8988T (cell line): ENCODE results near the gene STK4.

Experiments
- DNase-seq: peaks from one replicate; pipeline ENCODE4 v3.0.0; 2011

STK4 gene

DNA sequence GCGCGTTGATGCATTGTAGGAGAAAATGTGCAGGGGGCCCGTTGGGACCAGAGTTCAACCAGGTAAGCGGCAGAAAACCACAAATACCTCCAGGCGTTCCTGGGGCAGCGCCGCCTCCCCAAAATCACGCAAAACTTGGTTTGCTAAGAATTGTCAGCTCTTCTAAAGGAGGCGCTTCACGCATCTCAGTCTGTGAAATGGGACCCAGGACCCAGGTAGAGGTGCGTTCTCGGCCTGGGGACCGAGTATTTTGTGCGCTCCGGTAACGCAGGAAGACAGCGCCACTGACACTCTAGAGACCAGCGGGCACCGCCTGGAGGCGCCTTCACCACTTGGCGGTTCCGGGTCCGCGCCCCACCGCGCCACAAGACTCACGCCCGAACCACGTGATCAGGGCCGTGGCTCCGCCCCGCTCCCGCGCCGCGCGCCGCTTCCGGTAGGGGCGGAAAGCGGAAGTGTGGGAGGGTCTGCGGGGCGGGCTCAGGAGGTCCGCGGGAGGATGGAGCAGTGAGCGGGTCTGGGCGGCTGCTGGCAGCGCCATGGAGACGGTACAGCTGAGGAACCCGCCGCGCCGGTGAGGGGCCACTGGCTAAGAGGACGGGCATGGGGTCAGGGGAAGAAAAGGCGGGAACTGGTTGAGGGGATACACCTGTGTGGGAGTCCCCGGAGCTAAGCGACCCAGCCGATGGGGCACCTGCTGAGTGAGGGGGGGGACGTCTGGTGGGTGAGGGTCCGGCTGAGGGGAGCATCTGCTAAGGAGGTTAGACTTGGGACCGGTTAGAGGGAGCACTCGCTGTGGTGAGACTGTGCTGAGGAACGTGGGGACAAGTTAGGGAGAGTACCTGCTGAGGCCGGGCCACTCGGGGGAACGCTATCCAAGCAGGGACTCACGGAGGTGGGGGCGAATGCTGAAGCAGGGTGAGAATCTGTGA is at the start of gene STK4:
STK4 (plus strand) TSS at position 483 of the 932 bp plus-strand sequence; CDS start at position 540, 57 bp downstream.
- peak; percentile 81 for DNase-seq

DNA sequence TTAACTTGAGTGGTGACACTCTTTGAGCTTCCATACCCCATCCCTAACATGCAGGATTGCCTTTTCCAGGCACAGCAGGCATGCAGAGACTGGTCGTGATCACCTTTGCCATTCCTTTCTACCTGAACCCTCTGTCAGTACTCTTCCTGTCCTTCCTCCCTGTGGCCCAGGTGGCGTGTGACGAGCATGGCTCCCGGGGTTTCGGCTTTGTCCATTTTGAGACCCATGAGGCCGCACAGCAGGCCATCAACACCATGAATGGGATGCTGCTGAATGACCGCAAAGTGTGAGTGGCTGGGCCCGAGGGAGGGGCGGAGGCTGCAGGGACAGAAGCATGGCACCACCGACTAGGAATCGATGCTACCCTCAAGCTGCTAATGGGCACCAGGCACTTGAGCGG is 49.7 kb upstream of the STK4 start:
- DNase-seq = no peak

DNA sequence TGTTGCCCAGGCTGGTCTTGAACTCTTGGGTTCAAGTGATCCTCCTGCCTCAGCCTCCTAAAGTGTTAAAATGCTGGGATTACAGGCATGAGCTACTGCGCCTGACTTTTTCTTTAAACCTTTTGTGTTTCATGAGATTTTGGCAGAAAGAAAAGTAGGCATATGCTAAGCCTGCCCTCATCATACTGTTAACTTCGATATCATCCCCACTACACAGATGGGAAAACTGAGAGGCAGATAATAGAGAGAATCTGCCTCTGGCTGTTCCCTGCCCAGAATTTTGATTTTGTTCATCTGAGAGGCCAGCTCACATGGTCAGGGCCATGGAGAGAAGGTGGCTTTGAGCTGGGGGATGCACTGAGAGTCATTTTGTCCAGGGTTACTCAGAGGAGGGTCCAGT is 48.9 kb upstream of the STK4 start:
- DNase-seq = no peak

DNA sequence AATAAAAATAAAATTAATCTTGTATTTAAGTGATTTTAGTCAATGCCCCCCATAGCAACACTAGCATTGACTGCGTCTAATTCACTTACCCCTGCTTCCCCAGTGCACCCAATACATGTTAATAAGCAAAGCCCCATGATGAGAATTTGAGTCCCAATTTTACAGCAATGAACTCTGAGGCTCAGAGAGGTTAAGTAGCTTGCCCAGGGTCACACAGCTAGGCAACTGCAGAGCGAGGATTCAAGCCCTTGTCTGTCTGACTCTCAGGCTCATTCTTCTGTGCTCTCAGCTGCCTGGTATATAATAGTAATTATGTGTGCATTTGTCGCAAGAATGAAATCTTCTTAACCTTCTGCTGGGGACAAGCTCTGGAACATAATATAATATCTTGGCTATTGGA is 48.0 kb upstream of the STK4 start:
- DNase-seq = no peak

DNA sequence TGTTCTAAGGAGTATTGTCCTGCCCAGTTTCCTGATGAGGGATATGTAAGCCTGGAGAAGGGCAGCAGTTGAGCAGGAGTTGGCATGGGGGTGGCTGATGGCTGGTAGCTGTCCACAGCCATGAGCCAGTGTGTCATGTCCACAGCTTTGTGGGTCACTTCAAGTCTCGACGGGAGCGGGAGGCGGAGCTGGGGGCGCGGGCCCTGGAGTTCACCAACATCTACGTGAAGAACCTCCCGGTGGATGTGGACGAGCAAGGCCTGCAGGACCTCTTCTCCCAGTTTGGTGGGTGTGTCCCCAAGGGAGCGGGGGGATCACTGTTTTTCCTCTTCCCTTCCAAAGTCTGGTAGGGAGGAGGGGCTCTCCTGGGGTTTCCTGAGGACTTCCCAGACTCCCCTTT is 47.6 kb upstream of the STK4 start:
- no peak for DNase-seq

DNA sequence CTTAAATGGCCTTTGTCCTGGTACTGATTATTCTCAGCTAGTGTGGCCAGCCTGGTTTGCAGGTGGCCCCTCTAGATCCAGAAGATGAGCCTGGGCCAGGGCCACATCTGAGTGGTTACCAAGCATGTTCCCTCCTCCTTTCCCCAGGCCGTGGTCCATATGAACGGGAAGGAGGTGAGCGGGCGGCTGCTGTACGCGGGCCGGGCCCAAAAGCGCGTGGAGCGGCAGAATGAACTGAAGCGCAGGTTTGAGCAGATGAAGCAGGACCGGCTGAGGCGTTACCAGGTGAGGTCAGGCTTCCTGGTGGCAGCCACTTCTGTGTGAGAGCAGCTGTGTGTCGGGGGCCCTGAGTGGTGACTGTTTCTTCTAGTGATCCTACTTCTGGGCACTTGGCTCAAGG is 44.9 kb upstream of the STK4 start:
- DNase-seq = no peak

DNA sequence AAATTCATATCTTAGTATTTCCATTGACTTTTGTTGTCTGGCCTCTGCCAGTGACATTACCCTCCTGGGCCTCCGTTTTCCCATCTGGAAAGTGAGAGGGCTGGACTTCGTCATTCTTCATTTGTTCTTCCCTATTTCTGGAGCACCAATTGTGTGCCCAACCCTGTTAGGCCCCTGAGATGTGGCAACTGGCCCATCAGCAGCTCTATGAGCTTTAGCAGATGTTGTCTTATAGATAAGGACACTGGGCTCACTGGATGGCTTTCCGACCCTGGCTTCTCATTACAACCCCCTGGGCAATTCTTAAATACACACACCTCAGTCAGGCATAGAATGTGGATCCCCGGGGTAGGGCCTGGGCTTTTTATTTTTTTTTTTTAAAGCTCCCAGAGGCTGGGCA is 41.8 kb upstream of the STK4 start:
- no peak for DNase-seq

DNA sequence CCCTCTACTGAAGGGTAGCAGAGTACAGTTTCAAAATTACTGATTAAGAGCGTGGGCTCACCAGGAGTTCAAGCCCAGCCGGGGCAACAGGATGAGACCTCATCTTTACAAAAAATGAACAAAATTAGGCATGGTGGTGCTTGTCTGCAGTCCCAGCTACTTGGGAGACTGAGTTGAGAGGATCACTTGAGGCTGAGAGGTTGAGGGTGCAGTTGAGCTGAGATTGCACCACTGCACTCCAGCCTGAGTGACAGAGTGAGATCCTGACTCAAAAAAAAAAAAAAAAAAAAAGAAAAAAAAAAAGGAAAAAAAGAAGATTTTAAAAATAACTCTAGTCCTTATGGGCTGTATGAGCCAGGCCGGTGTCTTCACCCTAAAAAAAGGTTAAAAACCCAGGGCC is 37.7 kb upstream of the STK4 start:
- DNase-seq = no peak

DNA sequence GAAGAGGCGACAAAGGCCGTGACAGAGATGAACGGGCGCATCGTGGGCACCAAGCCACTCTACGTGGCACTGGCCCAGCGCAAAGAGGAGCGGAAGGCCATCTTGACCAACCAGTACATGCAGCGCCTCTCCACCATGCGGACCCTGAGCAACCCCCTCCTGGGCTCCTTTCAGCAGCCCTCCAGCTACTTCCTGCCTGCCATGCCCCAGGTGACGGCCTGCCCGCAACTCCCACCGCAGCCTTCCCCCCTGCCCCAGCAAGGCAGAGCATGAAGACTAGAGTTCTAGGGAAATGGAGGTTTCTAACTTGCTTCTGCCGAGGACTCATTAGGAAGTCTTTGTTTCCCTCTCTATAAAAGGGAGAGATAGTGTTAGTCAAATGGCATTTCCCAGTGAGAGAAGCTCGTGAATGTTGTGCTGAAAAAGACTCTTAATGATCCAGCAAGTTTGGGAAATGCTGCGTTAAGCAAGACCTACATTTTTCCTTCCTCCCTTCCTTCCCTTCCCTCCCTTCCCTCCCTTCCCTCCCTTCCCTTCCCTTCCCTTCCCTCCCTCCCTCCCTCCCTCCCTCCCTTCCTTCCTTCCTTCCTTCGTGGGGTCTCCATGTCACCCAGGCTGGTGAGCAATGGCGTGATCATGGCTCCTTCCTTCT is 35.7 kb upstream of the STK4 start:
- no peak for DNase-seq

DNA sequence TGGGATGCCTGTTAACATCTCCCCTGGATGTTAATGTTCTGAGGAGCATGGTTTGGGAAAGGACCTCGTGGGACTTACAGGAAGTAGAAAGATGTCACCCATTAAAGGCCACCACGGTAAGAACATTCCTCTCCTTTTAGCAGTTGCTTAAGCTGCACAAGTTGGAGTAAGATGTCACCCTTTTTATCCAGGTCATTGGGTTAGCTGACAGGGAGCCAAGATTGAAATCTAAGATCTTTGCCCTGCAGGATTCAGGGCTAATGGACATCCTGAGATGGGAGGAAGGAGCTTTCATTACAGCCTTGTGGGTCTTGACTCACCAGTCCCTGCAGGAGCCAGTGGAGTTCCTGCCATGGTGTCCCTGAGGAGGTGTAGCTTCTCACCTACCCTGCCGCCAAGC is 34.4 kb upstream of the STK4 start:
- no peak for DNase-seq

DNA sequence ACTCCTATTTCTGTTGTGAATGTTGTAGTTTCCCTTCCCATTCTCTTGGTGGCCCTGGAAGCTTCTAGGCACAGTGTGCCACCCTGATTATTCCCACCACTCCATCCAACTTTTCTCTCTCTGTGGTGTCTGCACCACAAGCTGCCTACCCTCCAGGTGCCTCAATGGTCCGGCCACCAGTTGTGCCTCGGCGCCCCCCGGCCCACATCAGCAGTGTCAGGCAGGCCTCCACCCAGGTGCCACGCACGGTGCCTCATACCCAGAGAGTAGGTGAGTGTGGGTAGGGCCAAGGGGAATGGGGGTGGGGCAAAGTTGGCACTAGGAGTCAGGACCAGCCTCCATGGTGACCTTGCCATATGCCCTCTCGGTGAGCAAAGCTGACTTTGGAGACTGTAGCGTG is 33.4 kb upstream of the STK4 start:
- no peak for DNase-seq

DNA sequence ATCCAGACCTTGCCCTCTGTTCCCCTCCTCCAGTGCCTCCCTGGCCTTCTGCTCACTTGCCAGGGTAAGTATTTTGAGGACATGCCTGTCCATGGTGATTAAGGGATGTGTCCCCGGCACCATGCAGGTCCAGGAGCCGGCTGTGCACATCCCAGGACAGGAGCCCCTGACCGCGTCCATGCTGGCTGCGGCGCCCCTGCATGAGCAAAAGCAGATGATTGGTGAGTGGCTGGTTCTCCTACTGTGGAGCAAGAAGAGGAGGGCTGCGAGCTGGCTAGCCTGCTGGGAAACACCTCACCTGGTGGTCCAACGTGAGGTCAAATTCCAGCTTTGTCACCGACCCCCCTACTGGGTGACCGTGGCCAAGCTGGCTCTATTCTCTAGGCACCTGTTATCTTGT is 29.8 kb upstream of the STK4 start:
- DNase-seq = no peak

DNA sequence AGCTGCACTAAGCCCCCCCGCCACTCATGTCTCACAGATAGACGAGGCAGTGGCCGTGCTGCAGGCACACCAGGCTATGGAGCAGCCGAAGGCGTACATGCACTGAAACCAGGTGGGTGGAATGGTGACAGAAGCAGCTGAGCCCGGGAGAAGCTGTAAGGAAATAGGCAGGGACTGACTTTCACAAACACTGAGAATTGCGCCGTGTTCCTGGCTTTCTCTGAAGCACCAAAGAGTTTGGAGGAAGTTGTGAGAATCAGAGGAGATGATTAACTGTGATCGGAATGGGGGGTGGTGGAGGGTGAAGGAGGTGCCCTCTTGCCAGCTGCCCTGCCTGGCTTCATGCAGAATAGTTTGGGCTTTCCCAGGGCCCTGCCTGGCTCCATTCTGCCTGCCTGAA is 27.7 kb upstream of the STK4 start:
- no peak for DNase-seq

DNA sequence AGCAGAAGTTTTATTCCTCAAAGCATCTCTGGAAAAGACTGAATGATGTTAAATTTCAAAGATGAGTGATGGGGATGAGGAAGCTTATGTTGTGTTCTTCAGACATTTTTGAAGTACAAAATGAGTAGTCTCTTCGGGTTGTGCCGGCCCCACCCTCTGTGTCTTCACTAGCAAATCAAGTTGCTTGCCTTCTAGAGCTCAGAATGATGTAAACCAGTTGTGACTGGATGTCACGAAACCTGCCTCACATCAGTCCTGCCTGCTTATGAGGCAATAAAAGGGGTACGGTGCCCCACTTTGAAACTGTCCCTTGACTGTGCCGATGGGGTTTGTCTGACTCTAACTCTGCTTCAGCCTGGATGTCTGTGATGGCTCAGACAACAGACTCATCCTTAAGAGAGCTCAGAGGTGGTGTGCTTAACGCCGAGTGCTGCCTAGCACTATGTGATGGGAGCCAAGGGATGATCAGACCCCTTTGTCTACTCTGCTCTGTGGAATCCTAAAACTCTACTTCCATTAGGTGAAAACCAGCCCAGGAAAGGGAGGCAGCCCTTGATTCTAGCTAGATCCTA is 25.1 kb upstream of the STK4 start:
- no peak for DNase-seq

DNA sequence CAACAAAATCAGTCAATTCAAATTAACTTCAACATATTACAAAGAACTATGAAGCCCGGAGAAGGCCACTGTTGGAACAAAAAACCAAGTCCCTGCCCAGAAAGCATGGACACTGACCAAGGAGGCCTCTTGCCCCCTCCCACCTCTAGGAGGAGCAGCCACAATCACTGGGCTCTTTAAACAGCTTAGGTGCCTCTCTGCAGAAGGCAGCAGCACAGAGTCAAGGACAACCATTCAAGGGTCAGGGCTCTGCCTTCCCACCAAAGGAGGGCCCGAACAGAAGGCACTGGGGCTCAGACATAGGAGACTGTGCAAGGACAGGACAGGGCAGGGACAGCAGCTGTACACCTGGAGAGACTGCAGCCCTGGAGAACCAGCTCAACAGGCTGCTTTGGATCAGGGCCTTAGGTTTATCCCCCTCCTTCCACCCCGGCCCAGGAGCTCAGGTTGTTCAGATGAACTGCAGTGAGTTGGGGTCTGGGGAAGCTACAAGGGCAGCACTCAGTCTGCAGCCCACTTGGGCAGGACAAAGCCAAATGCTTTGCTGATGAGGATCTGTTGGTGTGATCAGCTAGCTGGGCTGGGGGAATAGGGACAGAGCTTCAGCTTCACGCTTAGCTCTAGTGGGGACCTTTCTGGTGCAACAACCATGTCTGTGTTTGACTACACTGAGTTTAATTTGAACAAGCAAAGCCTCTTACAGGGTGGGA is 23.9 kb upstream of the STK4 start:
- DNase-seq = no peak

DNA sequence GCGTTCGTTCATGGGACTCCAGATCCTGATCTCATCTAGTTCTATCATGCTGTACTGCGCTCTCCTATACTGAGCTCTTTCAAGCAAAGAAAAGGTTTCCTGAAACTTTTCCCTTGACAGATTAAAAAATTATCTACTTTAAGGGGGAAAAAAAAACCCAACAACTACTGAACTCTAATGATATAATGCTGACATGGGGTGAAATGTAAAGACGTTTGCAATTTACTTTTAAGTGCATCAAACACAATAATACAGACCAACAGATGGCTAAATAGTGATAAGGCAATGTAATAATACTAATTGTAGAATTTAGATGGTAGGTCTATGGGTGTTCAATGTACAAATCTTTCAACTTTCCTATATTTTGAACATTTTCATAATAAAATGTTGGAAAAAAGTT is 22.5 kb upstream of the STK4 start:
- DNase-seq = no peak

DNA sequence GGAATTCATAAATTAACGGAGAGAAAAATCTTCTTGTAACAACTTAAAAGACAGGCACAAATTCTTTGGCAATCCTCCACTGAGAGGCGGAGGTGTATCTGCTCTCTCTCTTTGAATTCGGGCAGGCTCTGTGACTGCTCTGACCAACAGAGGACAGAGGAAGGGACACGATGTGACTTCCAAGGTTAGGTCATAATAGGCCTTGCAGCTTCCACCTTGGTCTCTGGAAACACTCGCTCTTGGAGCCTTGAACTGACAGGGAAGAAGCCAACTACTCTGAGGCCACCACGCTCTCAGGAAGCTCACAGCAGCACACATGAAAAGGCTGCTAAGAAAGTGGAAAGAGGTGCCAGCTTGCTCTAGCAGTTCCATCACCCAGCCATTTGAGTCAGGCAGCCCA is 21.1 kb upstream of the STK4 start:
- DNase-seq = no peak

DNA sequence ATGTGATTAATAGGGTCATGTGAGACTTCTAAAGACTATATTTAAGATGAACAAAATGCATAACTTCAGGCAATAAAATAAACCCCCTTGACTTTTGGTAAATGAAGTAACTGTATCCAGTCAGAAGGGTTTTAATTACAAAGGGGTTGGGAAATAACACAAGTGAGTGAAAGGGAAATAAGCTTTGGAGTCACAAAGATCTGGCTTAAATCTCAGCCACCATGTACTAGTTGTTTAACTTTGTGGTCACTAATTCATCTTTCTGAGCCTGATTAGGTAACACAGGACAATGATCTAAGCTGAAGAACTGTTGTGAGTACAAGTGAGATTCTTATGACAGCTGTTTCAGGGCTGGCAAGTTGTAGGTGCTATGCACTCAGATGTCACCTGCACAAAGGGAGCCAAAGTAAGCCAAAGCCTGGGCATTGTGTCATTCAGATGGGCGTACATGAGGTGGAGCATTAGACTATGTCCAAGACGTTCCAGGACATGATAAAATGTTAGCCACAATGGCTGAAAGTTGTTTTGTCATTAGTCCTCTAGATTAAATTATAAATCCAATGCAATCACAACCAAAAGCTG is 19.9 kb upstream of the STK4 start:
- no peak for DNase-seq

DNA sequence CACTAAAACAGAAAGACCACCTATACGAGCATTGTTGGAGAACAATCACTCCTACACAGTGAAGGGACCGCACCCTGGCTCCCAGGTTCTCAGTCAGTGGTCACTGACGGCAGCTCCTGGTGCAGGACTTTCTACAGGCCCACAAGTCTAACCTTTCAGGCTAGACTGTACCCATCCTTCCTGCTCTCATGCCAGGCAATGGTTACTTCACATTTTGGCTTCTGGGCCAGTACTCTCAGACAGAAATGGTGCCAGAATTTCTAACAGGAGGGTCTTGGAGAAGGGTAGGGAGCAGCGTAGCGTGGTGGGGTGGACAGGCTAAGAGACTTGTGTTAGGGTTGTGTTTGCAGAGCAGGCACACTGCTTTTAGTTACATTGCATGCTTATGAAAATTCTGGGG is 18.2 kb upstream of the STK4 start:
- no peak for DNase-seq

DNA sequence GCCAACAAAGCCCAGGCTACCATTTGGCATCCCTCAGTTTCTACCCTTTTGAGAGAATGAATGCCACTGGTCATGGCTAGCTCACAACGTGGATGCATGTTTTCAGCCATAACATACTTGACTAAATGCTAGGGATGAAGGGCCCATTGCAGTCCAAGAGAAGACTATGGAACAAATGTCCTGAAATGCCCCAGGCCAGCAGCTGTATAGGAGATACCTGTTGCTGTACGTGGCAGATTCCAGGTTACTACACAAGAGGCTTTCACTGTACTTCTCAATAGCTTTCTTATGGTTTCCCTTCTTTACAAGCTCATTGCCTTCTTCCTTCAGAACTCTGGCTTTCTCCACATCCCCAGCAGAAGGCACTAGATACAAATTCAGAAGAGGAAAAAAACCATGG is 17.8 kb upstream of the STK4 start:
- no peak for DNase-seq

DNA sequence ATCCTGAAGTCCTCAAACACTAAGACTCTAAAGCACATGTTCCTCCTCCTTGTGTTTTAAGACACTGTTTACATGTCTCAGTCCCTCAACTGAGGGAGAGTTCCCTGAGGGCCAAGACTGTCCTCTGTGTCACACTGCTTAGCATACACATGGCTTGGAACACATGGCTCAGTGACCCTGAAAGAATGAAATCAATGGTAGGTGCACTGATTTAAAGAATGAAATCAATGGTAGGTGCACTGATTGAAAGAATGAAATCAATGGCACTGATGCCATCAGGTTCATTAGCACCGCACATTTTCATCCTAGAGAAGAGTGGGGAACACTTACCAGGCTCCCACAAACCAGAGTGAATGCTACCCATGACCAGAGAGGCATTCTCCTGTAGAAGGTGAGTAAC is 15.9 kb upstream of the STK4 start:
- no peak for DNase-seq

DNA sequence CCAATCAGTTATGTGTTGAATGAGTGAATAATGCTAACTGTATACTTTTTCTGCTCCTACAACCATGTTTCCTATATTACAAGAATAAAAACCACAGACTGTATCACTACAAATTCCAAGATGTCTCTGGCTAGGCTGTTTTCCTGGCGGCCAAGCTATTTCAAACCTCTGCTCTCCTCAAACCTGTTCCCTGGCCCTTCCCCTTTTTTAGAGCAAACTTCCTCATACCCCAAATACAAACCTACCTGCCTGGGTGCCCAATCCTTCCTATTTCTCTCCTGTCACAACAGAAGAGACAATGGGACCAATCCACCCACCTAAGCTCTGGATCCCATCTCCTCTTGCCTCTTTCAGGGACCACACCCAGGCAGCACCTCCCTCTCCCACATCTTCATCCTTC is 13.6 kb upstream of the STK4 start:
- no peak for DNase-seq

DNA sequence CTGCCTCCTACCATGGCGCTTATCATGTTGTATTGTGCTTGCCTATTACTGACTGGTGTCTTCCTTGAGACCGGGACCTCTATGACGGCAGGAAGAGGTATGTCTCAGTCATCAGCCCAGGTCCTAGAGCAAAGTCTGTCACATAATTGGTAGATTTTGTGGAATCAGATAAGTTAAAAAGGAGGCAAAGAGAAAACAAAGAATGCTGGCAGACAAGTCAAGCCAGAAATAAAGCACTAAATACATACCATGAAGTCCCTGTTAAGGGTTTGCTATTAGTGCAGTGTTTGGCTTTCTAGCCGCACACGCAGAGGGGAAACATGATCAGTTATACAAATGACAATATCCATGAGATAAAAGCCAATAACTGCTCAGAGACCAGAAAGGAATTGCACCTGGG is 12.1 kb upstream of the STK4 start:
- DNase-seq = no peak
